ENCODE measurements around the gene ACOX3. TPM values are rescaled to one million over a fixed set of nuclear protein-coding genes. Genes with fewer than 3 reads are reported as not detected.
"Not testable (repeated sequence)": the region's sequence is repeated elsewhere in the genome, so short reads cannot be mapped to it uniquely, and the experiment has no call there.

ACOX3 gene
- total RNA-seq, 1 donor from 2014 or later, result 29.9 TPM

- DNase-seq (ENCODE audit: low read depth, low spot score), result not testable (repeated sequence)
These were observed 99.2 kb downstream of the ACOX3 start for GRCh38 chr4:8341281-8341680.

GRCh38 chr4:8340781-8341241, 99.7 kb downstream of the ACOX3 start:
- no peak for DNase-seq (ENCODE audit: low read depth, low spot score)

- DNase-seq (ENCODE audit: low read depth, low spot score), result no peak
These were observed 102.1 kb downstream of the ACOX3 start for GRCh38 chr4:8338351-8338961.

- DNase-seq (ENCODE audit: low read depth, low spot score), result no peak
These were observed 104.0 kb downstream of the ACOX3 start for GRCh38 chr4:8336412-8337075.

- DNase-seq (ENCODE audit: low read depth, low spot score), result no peak
These were observed 104.7 kb downstream of the ACOX3 start for GRCh38 chr4:8335848-8336247.

GRCh38 chr4:8334786-8335460, 105.6 kb downstream of the ACOX3 start:
- DNase-seq (ENCODE audit: low read depth, low spot score), result no peak

- no peak for DNase-seq (ENCODE audit: low read depth, low spot score)
These were observed 106.6 kb downstream of the ACOX3 start for GRCh38 chr4:8333726-8334460.

- DNase-seq (ENCODE audit: low read depth, low spot score), result no peak
These were observed 107.6 kb downstream of the ACOX3 start for GRCh38 chr4:8332891-8333331.

GRCh38 chr4:8332038-8332857, 108.3 kb downstream of the ACOX3 start:
- no peak for DNase-seq (ENCODE audit: low read depth, low spot score)

- DNase-seq (ENCODE audit: low read depth, low spot score), result no peak
These were observed 109.0 kb downstream of the ACOX3 start for GRCh38 chr4:8331575-8331955.

- no peak for DNase-seq (ENCODE audit: low read depth, low spot score)
These were observed 109.5 kb downstream of the ACOX3 start for GRCh38 chr4:8330821-8331574.

- no peak for DNase-seq (ENCODE audit: low read depth, low spot score)
These were observed 110.4 kb downstream of the ACOX3 start for GRCh38 chr4:8329859-8330761.

GRCh38 chr4:8329560-8329858, 111.0 kb downstream of the ACOX3 start:
- no peak for DNase-seq (ENCODE audit: low read depth, low spot score)

GRCh38 chr4:8328866-8329559, 111.5 kb downstream of the ACOX3 start:
- no peak for DNase-seq (ENCODE audit: low read depth, low spot score)

- no peak for DNase-seq (ENCODE audit: low read depth, low spot score)
These were observed 112.1 kb downstream of the ACOX3 start for GRCh38 chr4:8328456-8328855.

GRCh38 chr4:8326206-8326605, 114.3 kb downstream of the ACOX3 start:
- no peak for DNase-seq (ENCODE audit: low read depth, low spot score)

GRCh38 chr4:8325291-8325973, 115.1 kb downstream of the ACOX3 start:
- DNase-seq (ENCODE audit: low read depth, low spot score), result no peak

GRCh38 chr4:8324640-8325239, 115.8 kb downstream of the ACOX3 start:
- DNase-seq (ENCODE audit: low read depth, low spot score), result no peak

Measured in pulmonary artery endothelial cell (primary cell).